ENCODE measurements around the gene TNFAIP8. TPM values are rescaled to one million over a fixed set of nuclear protein-coding genes. Genes with fewer than 3 reads are reported as not detected.

TNFAIP8 gene
- total RNA-seq, 2 experiments from 2014 or later, result 135 to 141 TPM

- Mint-ChIP-seq H3K27me3 (no peaks in the 10 kb centered on the region), H3K36me3 (ENCODE audit: low read depth) (peaks cover 41% of the 10 kb centered on the region), H3K4me3 (peak overlapping the region; percentile 57), H3K4me1 (ENCODE audit: low read depth) (peaks cover 92% of the 10 kb centered on the region), H3K27ac (peak overlapping the region; percentile 95), H3K9me3 (no peaks in the 10 kb centered on the region)
- CTCF ChIA-PET, result interaction anchor here (0.7 to 6.6 kb wide), 10 partner anchors 8 to 72 kb away, joined by 3 to 37 read pairs (median 4); partner anchors contain the start of gene TNFAIP8
- TF ChIP-seq CTCF (IDR thresholded peaks at IDR 0.05), result no peak
- ATAC-seq, result no peak
- DNase-seq, result no peak
- POLR2A ChIA-PET, result interaction anchor here (0.7 to 14.9 kb wide), 12 partner anchors 9 to 70 kb away, joined by 3 to 163 read pairs (median 6); partner anchors contain the start of gene TNFAIP8
- intact Hi-C loops (cut with micrococcal nuclease), result no loop called here
Measured at GRCh38 chr5:119338326-119338946, 17.4 kb upstream of the TNFAIP8 start.

DNA sequence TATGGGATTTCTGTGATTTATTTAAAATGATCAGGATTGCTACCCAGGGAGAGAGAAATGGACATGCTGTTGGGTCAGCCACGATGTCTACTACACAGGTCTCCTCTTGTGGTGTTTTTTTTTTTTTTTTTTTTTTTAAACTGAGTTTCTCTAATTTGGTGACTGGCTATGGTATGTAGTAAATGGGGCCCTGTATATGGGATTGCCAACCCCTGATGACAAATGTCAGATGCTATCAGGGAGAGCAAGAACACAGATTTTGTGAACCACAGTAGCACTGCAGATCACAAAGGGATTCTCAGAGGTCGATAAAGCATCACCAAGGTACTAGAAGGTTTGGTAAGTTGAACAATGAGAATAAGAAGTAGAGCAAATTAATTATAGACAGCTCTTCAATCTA is 16.5 kb upstream of the TNFAIP8 start:
- no peaks in the 10 kb centered on the region for H3K27me3 Mint-ChIP-seq
- peak overlapping the region; percentile 95 for H3K27ac Mint-ChIP-seq
- no peak for TF ChIP-seq CTCF (IDR thresholded peaks at IDR 0.05)
- POLR2A ChIA-PET, result interaction anchor here (1.3 to 14.9 kb wide), 5 partner anchors 10 to 35 kb away, joined by 6 to 163 read pairs (median 7); partner anchors contain the start of gene TNFAIP8
- ATAC-seq (peak; percentile 5), DNase-seq (peak; percentile 29)
- H3K4me3 Mint-ChIP-seq, result peak overlapping the region; percentile 73
- peaks cover 41% of the 10 kb centered on the region for H3K36me3 Mint-ChIP-seq (ENCODE audit: low read depth)
- intact Hi-C loops (cut with micrococcal nuclease), result no loop called here
- H3K4me1 Mint-ChIP-seq (ENCODE audit: low read depth), result peaks cover 95% of the 10 kb centered on the region
- CTCF ChIA-PET, result interaction anchor here (0.8 to 6.6 kb wide), 8 partner anchors 23 to 71 kb away, joined by 3 to 37 read pairs (median 3); no protein-coding TSS in a partner anchor
- no peaks in the 10 kb centered on the region for H3K9me3 Mint-ChIP-seq

DNA sequence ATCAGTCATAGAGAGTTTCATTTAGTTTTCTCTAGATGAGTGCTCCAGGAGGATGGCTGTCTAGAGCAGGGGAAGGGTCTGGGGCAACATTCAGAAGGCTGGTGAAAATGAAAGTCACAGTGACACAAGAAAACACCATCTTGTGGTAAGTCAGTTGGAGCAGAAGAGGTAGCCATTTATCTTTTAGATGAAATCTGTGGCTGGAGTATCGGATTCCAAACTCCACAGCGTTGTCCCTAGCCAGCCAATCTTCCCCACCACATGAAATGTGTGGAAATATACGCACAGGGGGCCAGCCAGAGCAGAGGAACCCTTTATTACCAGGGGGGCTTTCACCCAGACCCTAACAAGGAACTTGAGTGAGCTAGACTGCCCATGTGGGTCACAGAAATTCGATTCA is 15.9 kb upstream of the TNFAIP8 start:
- peak overlapping the region; percentile 73 for H3K4me3 Mint-ChIP-seq
- ATAC-seq, result peak; percentile 10

GRCh38 chr5:119340597-119341218 is 15.1 kb upstream of the TNFAIP8 start:
- H3K36me3 Mint-ChIP-seq (ENCODE audit: low read depth), result peaks cover 43% of the 10 kb centered on the region

More for the DNA sequence above, 15.9 kb upstream of the TNFAIP8 start:
- H3K36me3 Mint-ChIP-seq (ENCODE audit: low read depth), result peaks cover 40% of the 10 kb centered on the region
- POLR2A ChIA-PET, result interaction anchor here (0.7 to 14.9 kb wide), 11 partner anchors 10 to 100 kb away, joined by 3 to 163 read pairs (median 5); partner anchors contain the start of gene TNFAIP8
- CTCF ChIA-PET, result interaction anchor here (0.9 to 6.6 kb wide), 8 partner anchors 17 to 72 kb away, joined by 3 to 37 read pairs (median 4); no protein-coding TSS in a partner anchor
- DNase-seq, result peak; percentile 46
- H3K9me3 Mint-ChIP-seq, result no peaks in the 10 kb centered on the region
- peak overlapping the region; percentile 95 for H3K27ac Mint-ChIP-seq
- H3K27me3 Mint-ChIP-seq, result no peaks in the 10 kb centered on the region
- intact Hi-C loops (cut with micrococcal nuclease), result loop anchor here (5.0 kb wide), 3 partner anchors 33 to 57 kb away; no protein-coding TSS in a partner anchor
- H3K4me1 Mint-ChIP-seq (ENCODE audit: low read depth), result peaks cover 93% of the 10 kb centered on the region
- no peak for TF ChIP-seq CTCF (IDR thresholded peaks at IDR 0.05)

More at GRCh38 chr5:119340597-119341218, 15.1 kb upstream of the TNFAIP8 start:
- no peaks in the 10 kb centered on the region for H3K27me3 Mint-ChIP-seq
- no peaks in the 10 kb centered on the region for H3K9me3 Mint-ChIP-seq
- peak; percentile 38 for ATAC-seq
- CTCF ChIA-PET, result interaction anchor here (0.8 to 6.6 kb wide), 13 partner anchors 14 to 71 kb away, joined by 3 to 37 read pairs (median 4); no protein-coding TSS in a partner anchor
- TF ChIP-seq CTCF (IDR thresholded peaks at IDR 0.05), result no peak
- intact Hi-C loops (cut with micrococcal nuclease), result loop anchor here (1.0 to 5.0 kb wide), 4 partner anchors 7 to 57 kb away; no protein-coding TSS in a partner anchor
- peak overlapping the region; percentile 95 for H3K27ac Mint-ChIP-seq
- H3K4me3 Mint-ChIP-seq, result peak overlapping the region; percentile 73
- peak; percentile 83 for DNase-seq
- H3K4me1 Mint-ChIP-seq (ENCODE audit: low read depth), result peaks cover 94% of the 10 kb centered on the region
- POLR2A ChIA-PET, result interaction anchor here (0.7 to 14.9 kb wide), 20 partner anchors 8 to 270 kb away, joined by 3 to 163 read pairs (median 5); partner anchors contain the start of genes DMXL1 and TNFAIP8

All from activated CD8-positive, alpha-beta T cell treated with anti-CD3 and anti-CD28 coated beads for 36 hours (primary cell).